SK-N-SH (cell line): ENCODE measurements around the gene DENND6A.

Source experiments
- CTCF ChIP-seq: fragments of 200-600 bp; sonication (generic); IDR thresholded peaks from 2 replicates; pipeline ENCODE4 v1.6.1; 2017; ENCODE audit warnings: antibody characterized with exemption, mild to moderate bottlenecking, moderate library complexity
- EZH2phosphoT487 ChIP-seq: fragments of 200-600 bp; sonication (generic); IDR thresholded peaks from 2 replicates; pipeline ENCODE4 v1.6.1; 2017; ENCODE audit warnings: low read depth, mixed run types, mild to moderate bottlenecking, antibody characterized with exemption, moderate library complexity, borderline replicate concordance
- FOXM1 ChIP-seq: IDR thresholded peaks from 2 replicates; pipeline ENCODE4 v1.4.0; 2012; ENCODE audit warnings: low read depth, mild to moderate bottlenecking
- GABPA ChIP-seq: IDR thresholded peaks from 2 replicates; pipeline ENCODE4 v1.4.0; 2012; ENCODE audit warnings: low read depth, mild to moderate bottlenecking
- SMC3 ChIP-seq: IDR thresholded peaks from 2 replicates; pipeline ENCODE4 v1.6.1; 2012; ENCODE audit warnings: low read depth, low read length, improper control_type of control experiment
- TCF12 ChIP-seq: IDR thresholded peaks from 2 replicates; pipeline ENCODE4 v1.4.0; 2012

DNA sequence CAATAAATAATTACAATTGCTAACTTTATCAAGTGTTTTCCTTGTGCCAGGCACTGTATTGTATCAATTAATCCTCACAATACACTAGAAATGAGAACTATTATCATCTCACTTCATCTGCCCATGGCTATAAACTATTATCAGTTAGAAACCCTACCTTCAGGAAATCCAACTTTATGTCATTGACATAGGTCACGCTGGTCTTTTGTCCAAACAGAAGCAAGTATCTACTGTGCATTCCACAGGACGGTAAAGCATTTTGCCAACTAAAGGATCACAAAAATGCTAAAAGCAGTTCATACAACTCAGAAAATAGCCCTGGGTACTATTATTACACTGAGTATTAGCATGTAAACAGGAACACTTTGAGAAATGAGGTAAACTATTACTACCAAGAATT is 9.6 kb downstream of the DENND6A start:
- TF ChIP-seq CTCF (no peak), GABPA (no peak), EZH2phosphoT487 (no peak), SMC3 (no peak), TCF12 (no peak), FOXM1 (no peak)
